ENCODE results near the gene RGS14.
A peak's percentile ranks its signal among the peaks of the same experiment; 100 is the strongest.

Gene RGS14

DNA sequence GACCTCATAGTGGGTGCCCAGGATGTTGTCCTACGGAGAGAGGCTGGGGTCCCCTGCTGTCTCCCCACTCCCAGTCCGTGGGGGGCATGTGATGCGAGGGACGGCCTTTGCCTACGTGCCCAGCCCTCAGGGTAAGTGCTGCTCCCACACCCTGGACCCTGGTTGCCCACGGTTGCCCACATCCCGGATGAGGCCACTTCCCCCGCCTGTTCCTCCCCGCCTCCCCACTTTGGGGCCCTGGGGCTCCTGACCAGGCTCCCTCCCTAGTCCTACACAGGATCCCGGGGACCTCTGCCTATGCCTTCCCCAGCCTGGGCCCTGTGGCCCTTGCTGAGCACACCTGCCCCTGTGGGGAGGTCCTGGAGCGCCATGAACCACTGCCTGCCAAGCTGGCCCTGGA lies 28.0 kb downstream of the RGS14 start:
- no peak for DNase-seq

GRCh38 chr5:177386542-177386941 lies 28.8 kb downstream of the RGS14 start:
- no peak for DNase-seq

GRCh38 chr5:177387405-177387804 lies 29.7 kb downstream of the RGS14 start:
- no peak for DNase-seq

GRCh38 chr5:177388521-177389052 lies 30.9 kb downstream of the RGS14 start:
- DNase-seq = no peak

- DNase-seq = no peak
Observed at GRCh38 chr5:177389241-177390169, 31.8 kb downstream of the RGS14 start.

DNA sequence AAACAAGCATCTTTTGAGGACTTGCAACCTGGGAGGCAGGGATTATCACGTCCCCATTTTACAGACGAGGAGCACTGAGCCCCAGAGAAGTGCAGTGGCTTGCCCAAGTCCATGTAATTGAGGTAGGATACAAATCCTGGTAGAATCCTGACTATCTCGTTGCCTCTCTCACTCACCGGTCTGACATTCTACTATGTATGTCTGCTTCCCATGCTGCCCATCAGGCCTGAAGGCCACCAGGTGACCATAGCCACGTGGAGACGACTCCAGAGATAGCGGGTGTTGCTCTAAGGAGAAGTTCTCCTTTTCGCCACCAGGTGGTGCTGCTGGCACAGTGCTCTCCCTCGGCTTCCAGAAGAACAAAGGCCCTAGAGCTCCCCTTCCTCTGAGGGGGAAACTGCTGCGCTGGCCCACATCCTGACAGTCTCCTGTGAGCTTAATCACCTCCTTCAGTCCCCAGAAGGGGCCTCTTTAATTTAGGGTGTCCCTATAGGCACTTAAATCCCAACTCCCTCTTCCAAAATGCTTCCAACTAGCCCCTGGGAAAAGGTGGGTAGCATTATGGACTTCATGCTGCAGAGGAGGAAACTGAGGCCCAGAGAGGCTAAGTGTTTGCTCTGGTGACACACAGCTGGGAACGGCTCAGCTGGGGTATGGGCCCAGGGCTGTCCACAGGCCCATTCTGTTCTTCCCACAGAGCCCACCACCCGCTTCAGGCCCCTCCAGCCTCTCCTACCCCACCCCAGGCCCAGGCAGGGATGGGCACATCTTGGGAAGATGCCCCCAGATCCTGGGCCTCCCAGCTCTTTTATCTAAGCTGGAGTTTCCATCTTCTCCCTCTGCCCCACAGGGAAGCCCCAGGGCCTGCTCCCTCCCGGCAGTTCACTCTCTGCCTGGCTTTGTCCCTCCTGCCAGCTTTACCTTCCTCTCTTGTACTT lies 32.9 kb downstream of the RGS14 start:
- peak; percentile 74 for DNase-seq

DNA sequence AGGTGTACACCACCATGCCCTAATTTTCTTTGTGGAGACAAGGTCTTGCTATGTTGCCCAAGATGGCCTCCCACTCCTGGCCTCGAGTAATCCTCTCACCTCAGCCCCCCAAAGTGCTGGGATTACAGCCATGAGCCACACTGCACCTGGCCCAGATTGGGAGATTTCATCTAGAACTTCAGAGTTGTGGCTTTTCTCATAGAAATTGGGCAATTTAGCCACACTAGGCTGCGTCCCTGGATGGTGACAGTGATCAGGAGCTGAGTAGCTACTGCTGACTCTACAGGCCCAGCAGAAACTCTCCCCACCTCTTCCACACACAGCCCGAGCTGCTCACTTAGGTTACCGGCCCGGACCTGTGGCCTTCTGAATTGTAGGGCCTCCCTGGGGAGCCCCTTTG lies 35.0 kb downstream of the RGS14 start:
- no peak for DNase-seq

DNA sequence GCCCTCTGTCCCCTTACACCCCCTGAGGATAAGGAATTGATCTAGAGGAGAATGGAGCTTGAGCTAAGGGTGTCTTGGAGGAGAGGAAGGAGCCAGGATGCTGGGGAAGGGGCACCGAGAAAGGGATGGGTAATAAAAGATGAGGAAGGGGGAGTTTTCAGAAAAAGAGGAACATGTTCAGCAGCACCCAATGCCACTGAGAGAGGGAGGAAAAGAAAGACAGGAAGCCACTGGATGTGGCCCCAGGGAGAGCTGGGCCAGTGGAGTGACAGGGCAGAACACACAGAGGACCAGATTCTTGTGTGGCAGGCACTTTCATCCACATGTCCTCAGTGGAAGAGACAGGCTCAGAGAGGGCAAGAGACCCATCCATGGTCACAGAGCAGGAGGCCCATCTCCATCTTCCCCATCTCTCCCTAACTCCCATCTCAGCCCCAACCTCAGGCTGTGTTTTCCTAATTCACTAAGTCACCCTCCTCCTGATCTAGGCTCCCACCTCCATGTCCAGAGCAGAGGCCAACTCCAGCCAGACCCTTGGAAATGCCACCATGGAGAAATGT lies 35.6 kb downstream of the RGS14 start:
- no peak for DNase-seq

DNA sequence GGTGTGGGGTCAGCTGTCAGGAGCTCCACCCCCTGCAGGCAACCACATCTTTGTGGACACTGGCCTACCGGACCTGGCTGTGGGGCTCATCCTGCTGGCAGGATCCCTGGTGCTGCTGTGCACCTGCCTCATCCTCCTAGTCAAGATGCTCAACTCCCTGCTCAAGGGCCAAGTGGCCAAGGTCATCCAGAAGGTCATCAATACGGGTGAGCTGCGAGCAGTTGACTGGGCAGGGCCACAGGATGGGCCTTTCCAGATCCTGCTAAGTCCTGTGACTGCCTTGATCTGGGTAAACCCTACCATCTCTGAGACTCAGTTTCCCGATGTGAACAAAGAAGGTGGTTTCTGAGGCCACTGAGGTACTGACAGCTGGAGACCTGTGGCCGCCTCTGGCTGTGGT lies 36.3 kb downstream of the RGS14 start:
- no peak for DNase-seq

DNA sequence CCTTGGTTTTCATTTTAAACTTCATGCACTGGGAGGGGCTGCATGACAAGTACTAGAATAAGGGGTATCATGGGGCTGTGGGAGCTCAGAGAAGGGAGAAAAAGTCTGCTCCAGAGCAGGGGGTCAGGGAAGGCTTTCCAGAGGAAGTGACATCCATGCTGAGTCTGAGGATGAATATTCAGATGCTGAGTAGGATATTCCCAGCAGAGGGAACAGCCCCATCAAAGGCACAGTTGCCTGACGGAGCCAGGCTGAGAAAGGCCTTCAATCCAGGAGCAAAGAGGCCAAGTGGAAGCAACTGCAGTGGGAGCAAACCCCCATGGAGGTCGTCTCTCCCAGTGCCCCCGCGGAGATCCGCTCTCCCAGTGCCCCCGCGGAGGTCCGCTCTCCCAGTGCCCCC lies 38.4 kb downstream of the RGS14 start:
- DNase-seq = no peak

DNA sequence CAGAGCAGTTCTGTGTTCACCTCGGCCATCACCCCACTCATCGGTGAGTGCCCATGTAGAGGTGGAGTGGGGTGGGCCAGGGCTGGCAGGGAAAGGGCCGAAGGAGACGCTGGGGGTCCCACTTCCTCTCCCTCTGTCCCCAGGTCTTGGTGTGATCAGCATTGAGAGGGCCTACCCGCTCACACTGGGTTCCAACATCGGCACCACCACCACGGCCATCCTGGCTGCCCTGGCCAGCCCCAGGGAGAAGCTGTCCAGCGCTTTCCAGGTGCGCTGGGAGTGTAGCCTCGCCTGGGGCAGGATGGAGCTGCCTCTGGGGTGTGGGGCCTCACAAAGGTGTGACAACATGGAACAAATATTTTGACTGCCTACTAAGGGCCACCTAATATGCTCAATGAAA lies 39.1 kb downstream of the RGS14 start:
- DNase-seq = no peak

GRCh38 chr5:177397875-177398390 lies 40.2 kb downstream of the RGS14 start:
- no peak for DNase-seq

GRCh38 chr5:177399997-177400868 lies 42.5 kb downstream of the RGS14 start, which contains the start of gene PFN3:
Gene PFN3, minus strand, starts transcription at chr5:177400661. Its CDS starts 85 bp downstream, at chr5:177400576.
- DNase-seq = no peak

GRCh38 chr5:177402271-177403043 lies 44.7 kb downstream of the RGS14 start:
- no peak for DNase-seq

DNA sequence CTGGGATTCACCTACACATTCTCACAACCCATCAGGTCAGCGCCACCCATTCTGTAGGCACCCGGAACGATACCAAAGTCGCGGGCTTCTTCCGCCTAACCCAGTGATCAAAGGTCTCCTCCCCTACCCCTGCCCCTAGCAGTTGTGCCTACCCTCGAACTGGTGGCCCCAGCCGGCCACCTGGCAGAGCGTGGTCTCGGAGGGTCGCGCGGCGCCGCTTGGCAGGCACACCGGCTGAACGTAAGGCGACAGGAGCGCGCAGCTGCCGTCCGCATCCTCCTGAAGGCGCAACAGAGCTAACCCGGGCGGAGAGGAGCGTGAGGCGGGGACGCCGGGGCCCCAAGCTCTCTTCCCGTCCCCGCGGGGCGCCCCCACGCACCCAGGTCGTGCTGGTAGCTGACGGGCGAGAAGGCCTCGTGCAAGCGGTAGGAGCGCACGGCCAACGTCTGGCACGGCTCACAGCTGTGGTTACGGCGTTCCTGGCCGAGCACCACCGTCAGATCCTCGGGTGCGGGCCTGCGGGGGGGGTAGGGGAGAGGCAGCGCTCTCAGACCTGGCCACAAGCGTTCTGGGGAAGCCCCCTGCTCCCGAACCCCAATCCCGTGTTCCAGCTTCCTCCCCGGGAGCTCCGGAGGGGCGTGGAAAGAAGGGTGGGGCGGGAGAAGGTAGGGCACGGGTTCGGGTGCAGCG lies 45.5 kb downstream of the RGS14 start:
- DNase-seq = no peak

- peak; percentile 13 for DNase-seq
Observed at GRCh38 chr5:177403792-177404640, 46.3 kb downstream of the RGS14 start.

GRCh38 chr5:177404641-177405179 lies 47.0 kb downstream of the RGS14 start:
- no peak for DNase-seq

GRCh38 chr5:177405312-177405711 lies 47.6 kb downstream of the RGS14 start:
- DNase-seq = no peak

GRCh38 chr5:177405805-177406204 lies 48.1 kb downstream of the RGS14 start:
- DNase-seq = no peak
